B cell (primary cell): ENCODE data around the gene DNAH2. TPM values are rescaled to one million over a fixed set of nuclear protein-coding genes. Genes with fewer than 3 reads are reported as not detected.
A peak's percentile ranks its signal among the peaks of the same experiment; 100 is the strongest.

Experiments
- ATAC-seq: fragments of 200-7000 bp; cut with Tn5 transposase; one replicate; pipeline ENCODE4 v1.10.0; 2021; ENCODE audit warnings: low read depth, mild to moderate bottlenecking, moderate number of reproducible peaks, moderate library complexity
- CTCF ChIA-PET: fragments of 350-600 bp; sonication (Branson Sonifier 250); formaldehyde crosslinking; loops from one replicate; lab custom pipeline; 2021; ENCODE audit warnings: antibody characterized with exemption, inconsistent platforms; lab: Charles Lee
- POLR2A ChIA-PET: fragments of 350-600 bp; sonication (Branson Sonifier 250); formaldehyde crosslinking; loops from one replicate; lab custom pipeline; 2021; ENCODE audit warnings: antibody characterized with exemption; lab: Charles Lee
- DNase-seq: peaks from one replicate; pipeline ENCODE4 v3.0.0; 2013
- H2AFZ ChIP-seq: 2 replicates; pipeline ENCODE4 v1.6.1; 2012; ENCODE audit warnings: mild to moderate bottlenecking, low read depth, low read length; ENCODE audit not compliant: insufficient read depth, poor library complexity, severe bottlenecking
- H3K27ac ChIP-seq, 2 donors: 1 replicate in 1 of 2; 2 replicates in 1 of 2; pipeline ENCODE4 v1.5.1; 2012 to 2013; ENCODE audit warnings: low read length in 2 of 2, mild to moderate bottlenecking in 2 of 2, moderate library complexity in 1 of 2
- H3K27me3 ChIP-seq, 4 experiments: fragments of 200-600 bp in 1 of 4; sonication (generic) in 1 of 4; replicated peaks in 1 of 4; 1 replicate in 2 of 4; 2 replicates in 2 of 4; pipeline versions ENCODE4 v1.6.1 to v1.7.0; 2013 to 2016; ENCODE audit warnings: low read length in 3 of 4, mild to moderate bottlenecking in 2 of 4, mixed read lengths in 1 of 4, moderate library complexity in 1 of 4; ENCODE audit not compliant: insufficient read depth in 4 of 4, control insufficient read depth in 3 of 4; ENCODE audit errors: control extremely low read depth in 1 of 4
- H3K36me3 ChIP-seq, 2 experiments: replicated peaks in 1 of 2; 1 replicate in 1 of 2; 2 replicates in 1 of 2; pipeline versions ENCODE4 v1.6.1 to v1.7.1; 2013; ENCODE audit warnings: low read length in 1 of 2; ENCODE audit not compliant: insufficient read depth in 2 of 2, control insufficient read depth in 1 of 2; ENCODE audit errors: control extremely low read depth in 1 of 2, extremely low read depth in 1 of 2
- H3K4me1 ChIP-seq, 2 donors: fragments of 200-600 bp in 1 of 2; sonication (generic) in 1 of 2; 1 replicate in 1 of 2; 2 replicates in 1 of 2; pipeline versions ENCODE4 v1.5.1 to v1.6.1; 2013 to 2017; ENCODE audit warnings: low read length in 2 of 2; ENCODE audit not compliant: control insufficient read depth in 2 of 2, insufficient read depth in 2 of 2
- H3K4me2 ChIP-seq: replicated peaks from 2 replicates; pipeline ENCODE3; 2012; ENCODE audit warnings: mild to moderate bottlenecking, low read depth, low read length; ENCODE audit not compliant: poor library complexity, severe bottlenecking
- H3K4me3 ChIP-seq, 5 experiments: fragments of 200-600 bp in 1 of 5; sonication (generic) in 1 of 5; 1 replicate in 3 of 5; 2 replicates in 2 of 5; pipeline versions ENCODE4 v1.5.1 to v1.7.0; 2011 to 2016; ENCODE audit warnings: low read length in 4 of 5, mild to moderate bottlenecking in 4 of 5, low read depth in 2 of 5, control low read depth in 1 of 5, moderate library complexity in 1 of 5; ENCODE audit not compliant: insufficient read depth in 1 of 5; ENCODE audit errors: control extremely low read depth in 1 of 5, extremely low read depth in 1 of 5
- H3K79me2 ChIP-seq: fragments of 200-600 bp; sonication (generic); one replicate; pipeline ENCODE4 v1.6.0; 2016; ENCODE audit warnings: low read length; ENCODE audit not compliant: control insufficient read depth, insufficient read depth
- H3K9ac ChIP-seq: fragments of 200-600 bp; sonication (generic); 2 replicates; pipeline ENCODE4 v1.6.1; 2017; ENCODE audit warnings: mild to moderate bottlenecking, low read length, moderate library complexity
- H3K9me3 ChIP-seq, 3 donors: one replicate each; pipeline versions ENCODE4 v1.6.1 to v1.7.1; 2013; ENCODE audit warnings: low read length in 2 of 3; ENCODE audit not compliant: control insufficient read depth in 2 of 3, insufficient read depth in 1 of 3; ENCODE audit errors: control extremely low read depth in 1 of 3
- H4K20me1 ChIP-seq: 2 replicates; pipeline ENCODE4 v1.6.0; 2012; ENCODE audit warnings: mild to moderate bottlenecking, low read length; ENCODE audit not compliant: insufficient read depth, control insufficient read depth, poor library complexity, severe bottlenecking
- H3K27ac Mint-ChIP-seq: one replicate; pipeline ENCODE4 v1.8.0; 2021; ENCODE audit warnings: mixed read lengths
- H3K27me3 Mint-ChIP-seq: one replicate; pipeline ENCODE4 v1.8.0; 2021; ENCODE audit warnings: mixed read lengths
- H3K4me1 Mint-ChIP-seq: one replicate; pipeline ENCODE4 v1.8.0; 2021; ENCODE audit warnings: mixed read lengths
- H3K4me3 Mint-ChIP-seq: one replicate; pipeline ENCODE4 v1.8.0; 2021; ENCODE audit warnings: mixed read lengths
- H3K9me3 Mint-ChIP-seq: one replicate; pipeline ENCODE4 v1.8.0; 2022; ENCODE audit warnings: mixed read lengths; ENCODE audit not compliant: insufficient read depth
- CTCF ChIP-seq: fragments of 200-600 bp; IDR thresholded peaks from one replicate; pipeline ENCODE4 v1.8.0; 2022; ENCODE audit warnings: antibody characterized with exemption, mild to moderate bottlenecking
- EZH2 ChIP-seq: IDR thresholded peaks from 2 replicates; pipeline ENCODE4 v1.6.1; 2012; ENCODE audit warnings: borderline replicate concordance, low read depth, mild to moderate bottlenecking, moderate library complexity, low read length; ENCODE audit not compliant: insufficient read depth, poor library complexity, severe bottlenecking
- WGBS: methylation state at CpG from one replicate; pipeline ENCODE4 v1.1.5; 2013; ENCODE audit warnings: missing lambda C conversion rate; ENCODE audit not compliant: insufficient coverage; 5-methylcytosine and 5-hydroxymethylcytosine counted together
- intact Hi-C: fragments of 100-400 bp; cut with micrococcal nuclease; formaldehyde crosslinking; loops from one replicate; pipeline ENCODE4 v1.10.0; 2022
- polyA plus RNA-seq: library from polyadenylated mRNA; depleted of rRNA; stranded (reverse); fragments of >200 nt; gene quantifications from 2 replicates; pipeline ENCODE4 v1.2.3, GENCODE V29; 2012
- total RNA-seq, 2 donors: library from RNA; stranded (reverse); fragments of 120-200 nt in 1 of 2; gene quantifications; 1 replicate in 1 of 2; 2 replicates in 1 of 2; pipeline versions ENCODE4 v1.2.3 to v1.2.4, GENCODE V29; 2013 to 2022

Gene DNAH2
- total and polyA plus RNA-seq, 2 donors (not counting 1 experiment from before 2014, with no cell fraction given), result 0.03 TPM; not detected in 1

DNA sequence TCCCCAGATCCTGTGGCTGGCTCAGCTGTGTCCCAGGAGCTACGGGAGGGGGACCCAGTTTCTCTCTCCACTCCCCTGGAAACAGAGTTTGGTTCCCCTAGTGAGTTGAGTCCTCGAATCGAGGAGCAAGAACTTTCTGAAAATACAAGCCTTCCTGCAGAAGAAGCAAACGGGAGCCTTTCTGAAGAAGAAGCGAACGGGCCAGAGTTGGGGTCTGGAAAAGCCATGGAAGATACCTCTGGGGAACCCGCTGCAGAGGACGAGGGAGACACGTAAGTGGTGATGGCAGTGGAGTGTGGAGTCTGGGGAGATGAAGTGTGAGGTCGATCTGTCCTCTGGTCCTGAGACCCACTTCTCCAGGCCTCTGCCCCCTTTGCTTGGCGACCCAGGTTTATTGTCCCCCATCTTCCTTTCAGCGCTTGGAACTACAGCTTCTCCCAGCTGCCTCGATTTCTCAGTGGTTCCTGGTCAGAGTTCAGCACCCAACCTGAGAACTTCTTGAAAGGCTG, 28.7 kb upstream of the DNAH2 start:
- H3K27me3 ChIP-seq, result no peaks in the 10 kb centered on the region
- peak overlapping the region; percentile 88 for H2AFZ ChIP-seq
- peak overlapping the region; percentile 68 to 100 (median 99) for H3K4me3 ChIP-seq
- peak overlapping the region; percentile 84 for H3K4me2 ChIP-seq
- H3K27ac Mint-ChIP-seq, result peak overlapping the region; percentile 70
- ChIA-PET POLR2A (interaction anchor here (0.6 to 1.8 kb wide), 2 partner anchors 61 to 384 kb away, joined by 5 to 9 read pairs; partner anchors contain the start of gene SAT2), CTCF (interaction anchor here (1.1 to 5.2 kb wide), 11 partner anchors 53 to 642 kb away, joined by 3 to 35 read pairs (median 9); partner anchors contain the start of genes FXR2, MPDU1, SAT2 and SHBG)
- no peaks in the 10 kb centered on the region for H3K27me3 Mint-ChIP-seq
- H3K9me3 ChIP-seq, result no peaks in the 10 kb centered on the region
- no peak for ATAC-seq
- no peaks in the 10 kb centered on the region for H3K9me3 Mint-ChIP-seq
- peak overlapping the region; percentile 97 for H3K9ac ChIP-seq
- WGBS, result 19% methylated on average over 9 of the region's 13 CpGs
- H3K4me1 ChIP-seq, result peaks cover 22 to 32% of the 10 kb centered on the region in 2 donors
- DNase-seq, result no peak
- H4K20me1 ChIP-seq, result no peaks in the 10 kb centered on the region
- peaks cover 0 to 8% of the 10 kb centered on the region in 2 experiments for H3K36me3 ChIP-seq
- H3K27ac ChIP-seq, result peak overlapping the region in 1 of 2 donors; percentile 67
- H3K4me3 Mint-ChIP-seq, result peak overlapping the region; percentile 98
- peaks cover 32% of the 10 kb centered on the region for H3K4me1 Mint-ChIP-seq
- H3K79me2 ChIP-seq, result peaks cover 41% of the 10 kb centered on the region
- TF ChIP-seq EZH2 (no peak), CTCF (no peak)
- intact Hi-C loops, result loop anchor here (1.0 to 5.0 kb wide), 9 partner anchors 57 to 1037 kb away; partner anchors contain the start of genes C17orf100, CNTROB, CTDNEP1 and CYB5D1

DNA sequence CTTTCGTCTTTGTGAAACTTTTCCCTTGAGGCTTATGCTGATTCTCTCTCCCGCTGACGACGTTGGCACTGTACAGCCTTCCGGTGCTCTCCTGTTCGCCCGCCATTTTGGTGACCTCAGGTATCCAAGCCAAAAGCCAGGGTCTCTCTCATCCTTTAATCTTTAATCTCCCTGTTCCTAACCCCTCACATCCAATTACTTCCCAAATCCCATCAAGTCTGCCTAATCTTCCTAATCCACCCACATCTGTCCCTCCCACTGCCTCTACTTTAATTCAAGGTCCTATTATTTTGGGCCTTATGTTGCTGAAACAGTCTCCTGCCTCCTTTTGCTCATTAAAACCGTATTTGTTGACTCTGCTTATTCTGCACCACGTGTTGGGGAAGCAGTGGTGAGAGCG, 22.0 kb upstream of the DNAH2 start:
- no peak overlapping the region for H2AFZ ChIP-seq
- H3K4me3 Mint-ChIP-seq, result no peak overlapping the region
- WGBS, result 96% methylated on average over 9 of the region's 10 CpGs
- H3K9me3 ChIP-seq, result no peaks in the 10 kb centered on the region
- no peak overlapping the region for H3K4me3 ChIP-seq
- H3K27me3 Mint-ChIP-seq, result no peaks in the 10 kb centered on the region
- no peak overlapping the region for H3K27ac ChIP-seq
- H3K9me3 Mint-ChIP-seq, result no peaks in the 10 kb centered on the region
- POLR2A ChIA-PET, result no interaction called here
- no peaks in the 10 kb centered on the region for H3K79me2 ChIP-seq
- H3K27me3 ChIP-seq, result no peaks in the 10 kb centered on the region
- intact Hi-C loops, result no loop called here
- ATAC-seq, result no peak
- no peak overlapping the region for H3K27ac Mint-ChIP-seq
- CTCF ChIA-PET, result no interaction called here
- no peaks in the 10 kb centered on the region for H3K4me1 Mint-ChIP-seq
- no peaks in the 10 kb centered on the region for H4K20me1 ChIP-seq
- no peaks in the 10 kb centered on the region for H3K4me1 ChIP-seq
- TF ChIP-seq CTCF (no peak), EZH2 (no peak)
- peaks cover 0 to 6% of the 10 kb centered on the region in 2 experiments for H3K36me3 ChIP-seq
- no peak overlapping the region for H3K9ac ChIP-seq
- no peak for DNase-seq
- H3K4me2 ChIP-seq, result no peak overlapping the region
